Choroid plexus epithelial cell (primary cell): Measurements from ENCODE around the gene MAP4.
"Not testable (repeated sequence)": the region's sequence is repeated elsewhere in the genome, so short reads cannot be mapped to it uniquely, and the experiment has no call there.

Experiments used
- DNase-seq: peaks from one replicate; pipeline ENCODE4 v3.0.0-alpha.2; 2010; ENCODE audit warnings: low read depth
- H3K4me3 ChIP-seq: 2 replicates; pipeline ENCODE4 v1.5.1; 2011; ENCODE audit warnings: low read depth, mild to moderate bottlenecking, control low read depth, low read length, moderate library complexity
- TF ChIP-seq, protein P1 (sequence below): conservative IDR thresholded peaks from 2 replicates; pipeline ENCODE4 v1.5.1; 2011; ENCODE audit warnings: low read depth, mild to moderate bottlenecking, control low read depth, inconsistent platforms, low read length, moderate library complexity

Gene MAP4

DNA sequence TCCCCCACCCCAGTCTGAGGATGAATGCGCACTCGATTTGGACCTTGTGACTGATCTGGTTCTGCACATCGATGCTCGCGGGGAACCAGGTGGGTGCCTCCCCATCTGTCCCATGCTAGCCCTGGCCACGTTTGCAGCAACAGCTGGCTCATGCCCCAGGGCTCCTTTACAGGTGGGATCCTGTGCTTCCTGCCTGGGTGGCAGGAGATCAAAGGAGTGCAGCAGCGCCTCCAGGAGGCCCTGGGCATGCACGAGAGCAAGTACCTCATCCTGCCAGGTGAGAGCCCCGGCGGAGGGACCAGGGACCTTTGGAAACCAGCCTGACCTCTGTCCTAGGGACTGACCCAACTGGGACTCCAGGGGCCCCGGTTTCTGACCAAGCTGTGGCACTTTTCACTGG, 169.0 kb downstream of the MAP4 start:
- TF ChIP-seq, protein P1, sequence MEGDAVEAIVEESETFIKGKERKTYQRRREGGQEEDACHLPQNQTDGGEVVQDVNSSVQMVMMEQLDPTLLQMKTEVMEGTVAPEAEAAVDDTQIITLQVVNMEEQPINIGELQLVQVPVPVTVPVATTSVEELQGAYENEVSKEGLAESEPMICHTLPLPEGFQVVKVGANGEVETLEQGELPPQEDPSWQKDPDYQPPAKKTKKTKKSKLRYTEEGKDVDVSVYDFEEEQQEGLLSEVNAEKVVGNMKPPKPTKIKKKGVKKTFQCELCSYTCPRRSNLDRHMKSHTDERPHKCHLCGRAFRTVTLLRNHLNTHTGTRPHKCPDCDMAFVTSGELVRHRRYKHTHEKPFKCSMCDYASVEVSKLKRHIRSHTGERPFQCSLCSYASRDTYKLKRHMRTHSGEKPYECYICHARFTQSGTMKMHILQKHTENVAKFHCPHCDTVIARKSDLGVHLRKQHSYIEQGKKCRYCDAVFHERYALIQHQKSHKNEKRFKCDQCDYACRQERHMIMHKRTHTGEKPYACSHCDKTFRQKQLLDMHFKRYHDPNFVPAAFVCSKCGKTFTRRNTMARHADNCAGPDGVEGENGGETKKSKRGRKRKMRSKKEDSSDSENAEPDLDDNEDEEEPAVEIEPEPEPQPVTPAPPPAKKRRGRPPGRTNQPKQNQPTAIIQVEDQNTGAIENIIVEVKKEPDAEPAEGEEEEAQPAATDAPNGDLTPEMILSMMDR: no peak
- DNase-seq: no peak
- no peak overlapping the region for H3K4me3 ChIP-seq

DNA sequence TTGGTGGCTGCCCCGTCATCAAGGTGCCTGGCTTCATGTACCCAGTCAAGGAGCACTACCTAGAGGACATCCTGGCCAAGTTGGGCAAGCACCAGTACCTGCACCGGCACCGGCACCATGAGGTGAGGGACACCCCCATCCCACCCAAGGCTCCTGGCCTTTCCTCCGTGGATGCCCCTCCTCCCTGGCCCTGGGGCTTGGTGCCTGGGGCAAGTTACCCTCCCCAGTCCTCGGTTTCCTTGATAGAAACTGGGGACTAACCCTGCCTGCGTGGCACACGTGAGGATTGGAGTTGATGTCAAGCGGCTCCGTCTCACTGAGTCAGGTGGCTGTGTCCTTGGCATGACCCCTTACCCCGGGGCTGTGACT, 169.4 kb downstream of the MAP4 start:
- TF ChIP-seq, protein P1: no peak
- no peak overlapping the region for H3K4me3 ChIP-seq
- DNase-seq: no peak

- no peak for DNase-seq
- TF ChIP-seq, protein P1: no peak
- no peak overlapping the region for H3K4me3 ChIP-seq
These were observed 169.9 kb downstream of the MAP4 start for GRCh38 chr3:47846186-47846879.

DNA sequence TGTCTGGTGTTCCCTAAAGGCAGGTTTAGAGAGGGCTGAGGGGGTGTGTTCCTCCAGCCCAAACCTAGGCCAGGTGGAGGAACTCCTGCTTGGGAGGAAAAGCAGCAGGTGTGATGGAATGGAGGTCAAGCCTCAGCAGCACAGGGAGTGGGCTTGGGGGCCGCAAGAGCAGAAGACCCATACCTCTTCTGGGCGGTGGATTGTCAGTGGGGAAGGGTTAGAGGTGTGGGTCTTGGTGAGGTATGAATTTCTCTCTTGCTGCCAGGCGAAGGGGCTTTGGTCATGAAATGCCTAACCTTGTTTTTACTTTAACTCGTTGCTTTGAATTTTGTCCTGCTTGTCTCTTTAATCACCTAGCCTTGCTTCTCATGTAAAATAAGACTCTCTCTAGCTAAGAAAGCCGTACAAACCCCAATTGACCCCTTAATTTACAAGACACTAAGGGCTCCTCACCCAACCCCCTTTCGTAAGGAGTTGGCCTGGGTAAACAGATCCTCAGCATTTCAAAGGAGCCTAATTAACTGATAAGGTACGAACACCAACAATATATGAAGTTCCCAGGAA, 174.3 kb downstream of the MAP4 start:
- TF ChIP-seq, protein P1: no peak
- H3K4me3 ChIP-seq: no peak overlapping the region
- DNase-seq: no peak

DNA sequence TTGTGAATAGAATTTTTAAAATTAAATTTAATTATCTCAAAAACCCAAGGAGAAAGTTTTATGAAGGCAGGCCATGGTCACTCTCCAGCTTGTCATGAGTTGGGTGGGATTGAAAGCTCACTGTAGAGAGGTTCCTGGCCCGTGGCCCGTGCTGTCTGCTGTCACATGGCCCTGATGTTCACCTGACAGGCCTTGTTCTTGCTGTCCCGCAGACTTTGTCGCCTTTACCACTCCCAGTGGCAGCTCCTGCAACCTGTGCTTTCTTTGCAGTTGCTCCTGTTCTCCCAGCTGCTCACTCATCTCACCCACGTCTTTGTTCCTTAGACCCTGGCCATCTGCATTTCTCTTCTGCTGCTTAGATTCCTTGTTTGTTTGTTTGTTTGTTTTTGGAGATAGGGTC, 177.7 kb downstream of the MAP4 start:
- TF ChIP-seq, protein P1: no peak
- H3K4me3 ChIP-seq: no peak overlapping the region
- no peak for DNase-seq

GRCh38 chr3:47836986-47837385, 179.2 kb downstream of the MAP4 start:
- DNase-seq: no peak
- H3K4me3 ChIP-seq: no peak overlapping the region
- TF ChIP-seq, protein P1: no peak

DNA sequence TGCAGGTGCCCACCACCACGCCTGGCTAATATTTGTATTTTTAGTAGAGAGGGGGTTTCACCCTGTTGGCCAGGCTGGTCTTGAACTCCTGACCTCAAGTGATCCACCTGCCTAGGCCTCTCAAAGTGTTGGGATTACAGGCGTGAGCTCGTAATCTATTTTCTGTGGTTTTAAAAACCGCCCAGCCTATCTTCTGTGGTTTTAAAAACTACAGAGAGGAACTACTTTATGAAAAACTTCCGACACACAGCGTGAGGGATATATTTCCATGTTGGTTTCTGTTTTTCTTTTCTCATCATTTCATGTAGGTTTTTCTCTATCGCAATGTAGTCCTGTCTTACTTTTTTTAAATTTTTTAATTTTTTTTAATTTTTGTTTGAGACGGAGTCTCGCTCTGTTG, 186.7 kb downstream of the MAP4 start:
- not testable (repeated sequence) for DNase-seq, H3K4me3 ChIP-seq
